ENCODE results near the gene NAA40. TPM values are rescaled to one million over a fixed set of nuclear protein-coding genes. Genes with fewer than 3 reads are reported as not detected.

NAA40 gene
- total and polyA plus RNA-seq, 4 donors, result 9.2 to 20.5 (median 13.8) TPM

DNA sequence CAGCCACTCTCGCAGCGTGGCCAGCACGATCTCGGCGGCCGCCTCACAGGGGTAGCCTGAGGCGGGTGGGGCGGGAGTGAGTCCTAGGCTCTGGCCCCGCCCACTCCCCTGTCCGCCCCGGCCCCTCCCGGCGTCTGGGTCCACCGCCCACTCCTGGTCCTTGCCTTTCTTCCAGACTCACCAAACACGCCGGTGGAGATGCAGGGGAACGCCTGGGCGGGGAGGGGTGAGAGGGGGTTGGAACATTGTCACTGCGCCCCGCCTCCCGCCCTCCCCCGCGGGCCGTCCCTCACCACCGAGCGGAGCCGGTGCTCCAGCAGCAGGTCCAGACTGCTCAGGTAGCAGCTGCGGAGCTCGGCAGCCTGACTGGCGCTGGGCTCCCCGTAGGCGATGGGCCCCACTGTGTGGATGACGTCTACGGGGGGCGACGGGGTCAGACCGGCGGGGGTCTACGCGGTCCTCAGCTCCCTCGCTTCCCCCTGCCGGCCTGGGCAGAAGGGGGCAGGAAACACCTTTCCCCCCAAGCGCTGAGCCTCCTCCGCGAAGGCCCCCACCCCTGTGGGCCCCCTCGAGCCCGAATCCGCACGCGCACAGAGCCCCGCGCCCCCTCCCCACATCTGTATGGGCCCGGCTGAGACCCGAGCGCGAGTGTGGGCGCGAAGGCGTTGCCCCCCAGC is 60.7 kb downstream of the NAA40 start:
- Histone ChIP-seq H3K27ac (ENCODE audit: low read depth in 1 of 2, low read length in 1 of 2) (no peak overlapping the region), H3K4me3 (no peak overlapping the region), H3K9ac (ENCODE audit: insufficient read depth in 1 of 2, low read length in 2 of 2) (no peak overlapping the region), H3K36me3 (ENCODE audit: control insufficient read depth in 4 of 4, insufficient read depth in 4 of 4, low read length in 4 of 4) (peaks cover 6 to 34% (median 16%) of the 10 kb centered on the region in 4 donors), H3K4me1 (ENCODE audit: control insufficient read depth in 5 of 5, insufficient read depth in 5 of 5, low read length in 5 of 5) (peaks cover 4 to 39% (median 16%) of the 10 kb centered on the region in 5 donors), H3K27me3 (ENCODE audit: control insufficient read depth in 3 of 3, insufficient read depth in 3 of 3, low read length in 2 of 3) (no peaks in the 10 kb centered on the region), H3K9me3 (ENCODE audit: control insufficient read depth in 4 of 4, insufficient read depth in 3 of 4, low read length in 3 of 4) (peaks cover 0 to 3% (median 0%) of the 10 kb centered on the region in 4 donors)
- DNase-seq, result peak; percentile 54 to 77 (median 71)
- ATAC-seq (ENCODE audit: insufficient read depth, low FRiP score), result peak; percentile 15
- TF ChIP-seq, protein P1, sequence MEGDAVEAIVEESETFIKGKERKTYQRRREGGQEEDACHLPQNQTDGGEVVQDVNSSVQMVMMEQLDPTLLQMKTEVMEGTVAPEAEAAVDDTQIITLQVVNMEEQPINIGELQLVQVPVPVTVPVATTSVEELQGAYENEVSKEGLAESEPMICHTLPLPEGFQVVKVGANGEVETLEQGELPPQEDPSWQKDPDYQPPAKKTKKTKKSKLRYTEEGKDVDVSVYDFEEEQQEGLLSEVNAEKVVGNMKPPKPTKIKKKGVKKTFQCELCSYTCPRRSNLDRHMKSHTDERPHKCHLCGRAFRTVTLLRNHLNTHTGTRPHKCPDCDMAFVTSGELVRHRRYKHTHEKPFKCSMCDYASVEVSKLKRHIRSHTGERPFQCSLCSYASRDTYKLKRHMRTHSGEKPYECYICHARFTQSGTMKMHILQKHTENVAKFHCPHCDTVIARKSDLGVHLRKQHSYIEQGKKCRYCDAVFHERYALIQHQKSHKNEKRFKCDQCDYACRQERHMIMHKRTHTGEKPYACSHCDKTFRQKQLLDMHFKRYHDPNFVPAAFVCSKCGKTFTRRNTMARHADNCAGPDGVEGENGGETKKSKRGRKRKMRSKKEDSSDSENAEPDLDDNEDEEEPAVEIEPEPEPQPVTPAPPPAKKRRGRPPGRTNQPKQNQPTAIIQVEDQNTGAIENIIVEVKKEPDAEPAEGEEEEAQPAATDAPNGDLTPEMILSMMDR (IDR thresholded peaks at IDR 0.05; ENCODE audit: control extremely low read depth, extremely low read depth), result no peak
- WGBS, 2 donors, result 8 to 29% methylated on average over 27 to 59 of the region's 59 CpGs

DNA sequence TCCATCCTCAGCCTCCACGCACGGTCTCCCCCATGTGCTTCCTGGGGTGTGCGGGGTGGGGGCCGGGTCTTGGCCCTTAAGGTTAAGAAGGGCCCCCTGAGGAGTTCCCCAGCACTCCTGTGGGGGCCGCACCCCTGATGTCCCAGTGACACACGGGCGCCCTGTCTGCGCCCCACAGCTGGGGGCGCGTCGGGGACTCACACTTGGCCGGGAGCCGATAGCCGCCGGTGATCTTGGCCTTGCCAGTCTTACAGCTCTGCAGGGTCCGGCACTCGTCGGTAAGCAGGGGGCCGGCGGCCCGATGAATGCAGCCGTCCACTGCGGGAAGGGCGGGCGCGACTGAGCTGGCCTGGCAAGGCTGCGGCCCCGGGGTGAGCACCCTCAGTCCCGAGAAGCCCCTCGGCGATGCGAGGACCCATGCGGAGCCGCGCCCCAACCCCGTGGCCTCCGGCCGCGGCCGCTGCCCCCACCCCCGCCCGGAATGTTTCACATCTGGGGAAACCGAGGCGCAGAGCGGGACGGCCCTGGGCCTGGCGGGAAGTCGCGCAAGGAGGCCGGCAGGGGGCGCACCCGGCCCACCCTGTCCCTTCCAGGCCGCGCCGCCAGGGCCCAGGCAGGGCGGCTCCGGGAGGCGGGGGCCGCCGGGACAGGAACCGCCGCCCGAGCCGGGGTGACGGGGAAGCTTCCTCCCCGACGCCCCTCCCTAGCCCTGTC is 61.4 kb downstream of the NAA40 start:
- Histone ChIP-seq H3K27me3 (ENCODE audit: control insufficient read depth in 3 of 3, insufficient read depth in 3 of 3, low read length in 2 of 3) (no peaks in the 10 kb centered on the region), H3K36me3 (ENCODE audit: control insufficient read depth in 4 of 4, insufficient read depth in 4 of 4, low read length in 4 of 4) (peaks cover 1 to 34% (median 14%) of the 10 kb centered on the region in 4 donors), H3K4me3 (no peak overlapping the region), H3K9me3 (ENCODE audit: control insufficient read depth in 4 of 4, insufficient read depth in 3 of 4, low read length in 3 of 4) (peaks cover 0 to 3% (median 0%) of the 10 kb centered on the region in 4 donors), H3K27ac (ENCODE audit: low read depth in 1 of 2, low read length in 1 of 2) (no peak overlapping the region), H3K4me1 (ENCODE audit: control insufficient read depth in 5 of 5, insufficient read depth in 5 of 5, low read length in 5 of 5) (peaks cover 4 to 39% (median 16%) of the 10 kb centered on the region in 5 donors), H3K9ac (ENCODE audit: insufficient read depth in 1 of 2, low read length in 2 of 2) (no peak overlapping the region)
- DNase-seq (peak; percentile 76 to 87 (median 79)), ATAC-seq (ENCODE audit: insufficient read depth, low FRiP score) (peak; percentile 85)
- TF ChIP-seq, protein P1 (IDR thresholded peaks at IDR 0.05; ENCODE audit: control extremely low read depth, extremely low read depth), result peak; percentile 81
- 2 to 9% methylated on average over 51 to 67 of the region's 67 CpGs for WGBS, 2 donors

DNA sequence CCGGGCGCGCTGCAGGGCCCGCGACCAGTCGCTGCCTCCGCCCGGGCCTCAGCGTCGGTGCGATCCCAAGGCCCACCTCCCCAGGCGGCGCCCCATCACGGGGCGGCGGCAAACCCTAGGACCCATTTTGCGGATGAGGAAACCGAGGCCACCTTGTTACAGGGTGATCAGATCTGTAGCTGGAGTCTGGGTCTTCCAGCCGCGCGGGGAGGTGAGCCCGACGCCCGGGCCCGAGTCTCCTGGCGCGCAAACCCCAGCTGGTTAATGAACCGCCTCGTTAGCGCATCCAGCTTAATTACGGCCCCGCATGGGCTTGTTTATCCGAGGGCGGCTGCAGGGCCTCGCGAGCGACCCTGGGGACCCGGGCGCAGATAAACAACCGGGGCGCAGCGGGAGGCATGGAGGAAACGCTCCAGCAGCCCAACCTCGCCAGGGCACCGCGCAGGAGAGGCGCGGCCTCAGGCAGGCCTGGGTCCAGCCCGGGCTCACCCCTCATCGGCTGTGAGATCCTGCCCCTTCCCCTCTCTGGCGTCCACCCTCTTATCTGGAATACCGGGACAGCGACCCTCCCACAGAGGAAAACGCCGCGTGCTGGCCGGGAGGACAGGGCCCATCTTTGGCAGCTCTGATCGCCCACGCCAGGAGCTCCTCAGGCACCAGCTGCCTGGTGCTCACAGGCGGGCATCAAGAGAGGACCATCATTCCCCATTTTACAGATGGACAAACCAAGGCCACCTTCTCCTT is 62.1 kb downstream of the NAA40 start:
- ATAC-seq (ENCODE audit: insufficient read depth, low FRiP score) (no peak), DNase-seq (peak in 1 of 3 donors; percentile 21)
- peaks cover 4 to 39% (median 16%) of the 10 kb centered on the region in 5 donors for H3K4me1 ChIP-seq (ENCODE audit: control insufficient read depth in 5 of 5, insufficient read depth in 5 of 5, low read length in 5 of 5)
- 14 to 25% methylated on average over 59 to 60 of the region's 60 CpGs for WGBS, 2 donors
- H3K36me3 ChIP-seq (ENCODE audit: control insufficient read depth in 4 of 4, insufficient read depth in 4 of 4, low read length in 4 of 4), result peaks cover 0 to 31% (median 12%) of the 10 kb centered on the region in 4 donors
- peaks cover 0 to under 1% (median 0%) of the 10 kb centered on the region in 3 donors for H3K27me3 ChIP-seq (ENCODE audit: control insufficient read depth in 3 of 3, insufficient read depth in 3 of 3, low read length in 2 of 3)
- no peak overlapping the region for H3K27ac ChIP-seq (ENCODE audit: low read depth in 1 of 2, low read length in 1 of 2)
- no peak overlapping the region for H3K4me3 ChIP-seq
- no peak overlapping the region for H3K9ac ChIP-seq (ENCODE audit: insufficient read depth in 1 of 2, low read length in 2 of 2)
- peaks cover 0 to 3% (median 0%) of the 10 kb centered on the region in 4 donors for H3K9me3 ChIP-seq (ENCODE audit: control insufficient read depth in 4 of 4, insufficient read depth in 3 of 4, low read length in 3 of 4)
- TF ChIP-seq, protein P1 (IDR thresholded peaks at IDR 0.05; ENCODE audit: control extremely low read depth, extremely low read depth), result no peak

All from lung (tissue), 12 donors.